MM.1S (cell line): ENCODE results near the gene STK17B.

ENCODE experiments used
- EZH2 ChIP-seq: fragments of 300-600 bp; sonication (generic); optimal IDR thresholded peaks from 2 replicates; pipeline ENCODE3; 2017; ENCODE audit warnings: low read depth, mild to moderate bottlenecking, antibody characterized with exemption, low read length, mixed read lengths
- EZH2phosphoT487 ChIP-seq: fragments of 300-600 bp; sonication (generic); IDR thresholded peaks from 2 replicates; pipeline ENCODE4 v1.6.1; 2018; ENCODE audit warnings: antibody characterized with exemption, low read length
- TF ChIP-seq, protein P1 (sequence below): fragments of 300-600 bp; sonication (generic); IDR thresholded peaks from 2 replicates; pipeline ENCODE4 v1.5.1; 2016; ENCODE audit warnings: antibody characterized with exemption, low read length, mixed read lengths

- TF ChIP-seq EZH2 (no peak), EZH2phosphoT487 (no peak)
- TF ChIP-seq, protein P1, sequence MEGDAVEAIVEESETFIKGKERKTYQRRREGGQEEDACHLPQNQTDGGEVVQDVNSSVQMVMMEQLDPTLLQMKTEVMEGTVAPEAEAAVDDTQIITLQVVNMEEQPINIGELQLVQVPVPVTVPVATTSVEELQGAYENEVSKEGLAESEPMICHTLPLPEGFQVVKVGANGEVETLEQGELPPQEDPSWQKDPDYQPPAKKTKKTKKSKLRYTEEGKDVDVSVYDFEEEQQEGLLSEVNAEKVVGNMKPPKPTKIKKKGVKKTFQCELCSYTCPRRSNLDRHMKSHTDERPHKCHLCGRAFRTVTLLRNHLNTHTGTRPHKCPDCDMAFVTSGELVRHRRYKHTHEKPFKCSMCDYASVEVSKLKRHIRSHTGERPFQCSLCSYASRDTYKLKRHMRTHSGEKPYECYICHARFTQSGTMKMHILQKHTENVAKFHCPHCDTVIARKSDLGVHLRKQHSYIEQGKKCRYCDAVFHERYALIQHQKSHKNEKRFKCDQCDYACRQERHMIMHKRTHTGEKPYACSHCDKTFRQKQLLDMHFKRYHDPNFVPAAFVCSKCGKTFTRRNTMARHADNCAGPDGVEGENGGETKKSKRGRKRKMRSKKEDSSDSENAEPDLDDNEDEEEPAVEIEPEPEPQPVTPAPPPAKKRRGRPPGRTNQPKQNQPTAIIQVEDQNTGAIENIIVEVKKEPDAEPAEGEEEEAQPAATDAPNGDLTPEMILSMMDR: no peak
Measured at GRCh38 chr2:196215376-196215775, 44.0 kb upstream of the STK17B start.
